Ovary (tissue), 3 donors: ENCODE data around the gene CFAP300.

Source experiments
- CTCF ChIP-seq, 3 donors: fragments of 450-650 bp in 2 of 3; fragments of 200-600 bp in 1 of 3; IDR thresholded peaks; one replicate each; pipeline versions ENCODE4 v1.5.1 to v1.8.0; 2016 to 2022; ENCODE audit warnings: antibody characterized with exemption in 3 of 3, mild to moderate bottlenecking in 1 of 3
- POLR2A ChIP-seq: fragments of 450-650 bp; IDR thresholded peaks from one replicate; pipeline ENCODE4 v1.6.1; 2017; ENCODE audit warnings: antibody characterized with exemption, mild to moderate bottlenecking, moderate library complexity
- donor health status: DM: no; HTN: no; CAD: no.

DNA sequence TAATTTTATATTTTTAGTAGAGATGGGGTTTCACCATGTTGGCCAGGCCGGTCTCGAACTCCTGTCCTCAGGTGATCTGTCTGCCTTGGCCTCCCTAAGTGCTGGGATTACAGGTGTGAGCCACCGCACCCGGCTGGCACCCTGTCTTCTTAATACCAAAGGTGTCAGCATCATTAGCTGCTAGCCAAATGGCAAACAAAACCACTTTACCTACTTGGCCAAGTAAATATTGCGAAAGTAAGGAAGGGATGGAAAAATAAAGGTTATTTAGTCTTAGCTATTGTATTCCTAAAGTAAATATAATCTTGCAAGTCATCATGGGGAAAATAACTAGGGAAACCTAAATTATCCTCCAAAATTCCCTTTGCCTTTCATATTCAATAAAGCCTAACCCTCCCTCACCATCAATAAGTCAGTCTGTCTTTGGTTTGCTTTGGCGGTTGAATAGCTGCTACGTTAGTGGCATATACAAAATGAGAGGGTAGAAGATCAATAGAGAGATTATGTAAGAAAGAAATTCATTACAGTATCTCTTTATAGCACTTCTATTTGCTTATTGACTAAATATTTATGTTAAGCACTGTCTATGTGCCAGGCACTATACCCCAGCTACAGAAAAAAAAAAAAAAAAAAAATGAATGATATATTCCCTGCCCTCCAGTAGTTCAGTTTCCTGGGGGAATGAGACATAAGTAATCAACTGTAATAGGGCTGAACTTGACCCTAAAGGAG, 40.2 kb upstream of the CFAP300 start:
- TF ChIP-seq POLR2A (no peak), CTCF (IDR thresholded peaks at IDR 0.05) (no peak)
